Activated CD4-positive, alpha-beta T cell treated with anti-CD3 and anti-CD28 coated beads for 36 hours (primary cell): ENCODE measurements around the gene DPM3. TPM values are rescaled to one million over a fixed set of nuclear protein-coding genes. Genes with fewer than 3 reads are reported as not detected.

Experiments
- ATAC-seq: fragments of 200-7000 bp; cut with Tn5 transposase; one replicate; pipeline ENCODE4 v1.10.0; 2021; ENCODE audit warnings: mild to moderate bottlenecking, moderate library complexity
- CTCF ChIA-PET: fragments of 350-600 bp; sonication (Branson Sonifier 250); formaldehyde crosslinking; loops from one replicate; lab custom pipeline; 2021; ENCODE audit warnings: antibody characterized with exemption; lab: Charles Lee
- POLR2A ChIA-PET: fragments of 350-600 bp; sonication (Branson Sonifier 250); formaldehyde crosslinking; loops from one replicate; lab custom pipeline; 2021; ENCODE audit warnings: antibody characterized with exemption, inconsistent platforms; lab: Charles Lee
- DNase-seq: peaks from one replicate; pipeline ENCODE4 v3.0.0-alpha.2; 2020
- H3K27ac Mint-ChIP-seq: one replicate; pipeline ENCODE4 v1.8.0; 2021; ENCODE audit warnings: mixed read lengths
- H3K27me3 Mint-ChIP-seq: one replicate; pipeline ENCODE4 v1.8.0; 2021; ENCODE audit warnings: mixed read lengths
- H3K36me3 Mint-ChIP-seq: one replicate; pipeline ENCODE4 v1.8.0; 2021; ENCODE audit warnings: low read depth, mixed read lengths
- H3K4me1 Mint-ChIP-seq: one replicate; pipeline ENCODE4 v1.8.0; 2021; ENCODE audit warnings: mixed read lengths
- H3K4me3 Mint-ChIP-seq: one replicate; pipeline ENCODE4 v1.8.0; 2021; ENCODE audit warnings: mild to moderate bottlenecking, moderate library complexity, mixed read lengths
- H3K9me3 Mint-ChIP-seq: one replicate; pipeline ENCODE4 v1.8.0; 2021; ENCODE audit warnings: low read depth, mixed read lengths
- intact Hi-C, 2 experiments: fragments of 100-400 bp; cut with DNase I in 1 of 2; cut with micrococcal nuclease in 1 of 2; formaldehyde crosslinking; loops; one replicate each; pipeline versions ENCODE4 v1.14.2 to v1.15.1; 2022 to 2024; cut with DNase I, micrococcal nuclease
- total RNA-seq, 2 experiments: library from RNA; stranded (reverse); gene quantifications; one replicate each; pipeline ENCODE4 v1.2.3, GENCODE V29; 2021

DPM3 gene
- total RNA-seq, 2 experiments from 2014 or later, result 29.8 to 34.3 TPM

DNA sequence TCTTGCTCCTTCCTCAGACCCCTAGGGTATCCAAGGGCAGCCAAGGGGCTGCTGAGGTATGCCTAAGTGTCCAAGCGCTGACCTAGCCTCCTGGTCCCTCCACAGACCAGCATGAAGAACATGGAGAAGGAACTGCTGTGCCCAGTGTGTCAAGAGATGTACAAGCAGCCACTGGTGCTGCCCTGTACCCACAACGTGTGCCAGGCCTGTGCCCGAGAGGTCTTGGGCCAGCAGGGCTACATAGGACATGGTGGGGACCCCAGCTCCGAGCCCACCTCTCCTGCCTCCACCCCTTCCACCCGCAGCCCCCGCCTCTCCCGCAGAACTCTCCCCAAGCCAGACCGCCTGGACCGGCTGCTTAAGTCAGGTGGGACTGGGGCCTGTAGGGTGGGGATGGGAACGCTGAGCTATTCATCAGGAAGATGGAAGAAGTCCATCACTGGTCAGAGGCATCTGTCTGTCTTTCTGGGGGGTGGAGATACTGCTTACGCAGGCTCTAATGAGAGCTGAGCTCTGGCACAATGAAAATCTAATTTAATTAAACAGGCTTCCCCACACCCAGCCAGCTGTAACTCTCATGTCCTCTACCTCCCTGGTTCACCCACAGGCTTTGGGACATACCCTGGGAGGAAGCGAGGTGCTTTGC, 35.1 kb upstream of the DPM3 start:
- CTCF ChIA-PET, result interaction anchor here (0.6 to 6.6 kb wide), 16 partner anchors 11 to 756 kb away, joined by 3 to 75 read pairs (median 4); partner anchors contain the start of genes EFNA3 and SLC50A1
- Mint-ChIP-seq H3K4me1 (peaks cover 49% of the 10 kb centered on the region), H3K9me3 (no peaks in the 10 kb centered on the region), H3K4me3 (peak overlapping the region; percentile 98), H3K36me3 (peaks cover 33% of the 10 kb centered on the region), H3K27ac (no peak overlapping the region), H3K27me3 (no peaks in the 10 kb centered on the region)
- ATAC-seq, result no peak
- no peak for DNase-seq
- POLR2A ChIA-PET, result interaction anchor here (0.6 to 1.7 kb wide), 5 partner anchors 18 to 324 kb away, joined by 3 to 6 read pairs (median 3); partner anchors contain the start of genes DPM3 and ENTREP3
- intact Hi-C loops, result no loop called here

DNA sequence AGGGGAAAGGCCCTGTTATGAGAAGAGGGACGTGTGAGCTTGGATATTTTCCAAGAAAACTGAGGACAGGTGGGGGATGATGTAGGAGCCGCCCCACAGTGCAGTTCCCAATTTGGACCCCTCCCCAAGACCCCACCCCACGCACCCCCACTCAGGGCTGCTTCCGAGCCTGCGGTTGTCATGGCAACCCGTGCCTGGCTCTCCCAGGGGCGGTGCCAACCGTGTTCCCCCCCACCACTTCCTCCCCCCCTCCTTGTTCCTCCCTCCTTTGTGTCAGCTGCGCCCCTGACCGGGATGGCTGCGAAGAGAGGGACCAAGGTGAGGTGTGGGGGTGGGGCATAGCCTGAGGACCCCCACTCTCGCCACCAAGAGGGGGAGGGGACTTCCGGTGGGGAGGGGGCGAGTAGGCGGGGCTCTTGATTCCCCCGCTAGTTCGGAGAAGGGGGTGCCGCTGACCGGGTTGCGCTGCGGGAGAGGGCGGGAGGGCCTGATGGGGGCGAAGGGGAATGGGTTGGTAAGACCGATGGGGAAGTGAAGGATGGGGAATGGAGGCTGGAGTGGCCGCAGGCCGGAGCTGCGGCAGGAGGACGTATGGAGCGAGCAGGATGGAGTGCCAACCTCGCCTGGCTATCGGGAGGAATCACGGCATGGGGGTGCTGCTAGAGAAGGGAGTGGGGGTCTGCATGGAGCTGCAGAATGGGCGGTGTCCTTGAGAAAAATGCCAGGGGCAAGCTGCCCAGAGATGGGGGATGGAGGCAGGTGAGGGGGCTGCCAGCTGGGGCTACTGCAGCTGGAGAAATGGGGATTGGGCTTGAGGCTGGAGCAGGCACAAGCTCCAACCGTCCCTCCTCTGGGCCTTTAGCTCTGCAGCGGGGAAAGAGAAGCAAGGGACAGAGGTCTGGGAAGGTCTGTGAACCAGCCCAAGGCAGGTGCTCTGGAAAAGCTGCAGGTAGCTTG, 34.3 kb upstream of the DPM3 start:
- CTCF ChIA-PET, result interaction anchor here (0.6 to 6.6 kb wide), 13 partner anchors 10 to 755 kb away, joined by 3 to 75 read pairs (median 5); partner anchors contain the start of genes ADAM15, EFNA3 and SLC50A1
- peaks cover 35% of the 10 kb centered on the region for H3K36me3 Mint-ChIP-seq
- ATAC-seq, result no peak

DNA sequence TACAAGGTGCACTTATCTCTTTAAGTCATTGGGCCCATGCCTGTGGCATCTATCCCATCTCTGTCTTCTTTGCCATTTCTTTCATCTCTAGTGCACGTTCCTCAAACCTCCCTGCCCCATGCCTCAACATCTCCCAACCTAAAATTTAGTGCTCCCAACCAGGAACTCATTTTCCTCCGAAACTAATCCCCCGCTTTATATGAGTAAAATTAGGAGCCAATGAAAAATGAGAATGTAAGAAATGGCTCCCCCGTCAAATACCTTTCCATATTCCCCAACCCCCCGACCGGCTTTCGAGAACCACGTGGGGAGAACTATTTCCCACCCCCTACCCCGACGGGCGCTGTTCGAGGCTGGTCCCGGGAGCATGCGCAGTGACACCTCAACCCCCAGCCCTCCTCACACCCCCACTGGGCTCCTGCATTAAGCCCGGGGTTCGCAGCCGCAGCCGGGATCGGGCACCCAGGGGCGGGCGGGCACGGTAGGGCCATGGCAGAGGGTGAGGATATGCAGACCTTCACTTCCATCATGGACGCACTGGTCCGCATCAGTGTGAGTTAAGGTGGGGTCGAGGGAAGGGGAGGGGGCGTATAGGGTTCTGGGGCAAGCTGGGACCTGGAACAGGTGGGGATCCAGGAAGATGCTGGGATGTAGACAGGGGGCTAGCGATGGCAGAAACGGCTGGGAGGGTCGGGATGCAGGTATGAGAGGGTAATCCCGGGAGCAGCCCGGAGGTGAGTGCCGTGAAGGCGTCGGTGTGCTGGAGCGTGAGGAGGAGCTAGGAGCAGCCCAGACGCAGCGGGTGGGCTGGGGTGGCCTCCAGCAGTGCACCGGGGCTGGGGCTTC, 33.4 kb upstream of the DPM3 start, which contains the start of gene TRIM46:
TRIM46 (plus strand) TSS at position 372 of the 846 bp plus-strand sequence; CDS start at position 490, 118 bp downstream.
- POLR2A ChIA-PET, result interaction anchor here (0.6 to 2.1 kb wide), 4 partner anchors 20 to 999 kb away, joined by 3 to 17 read pairs (median 5); partner anchors contain the start of genes ASH1L and MTX1
- peak; percentile 84 for DNase-seq
- ATAC-seq, result peak; percentile 54
- peaks cover 34% of the 10 kb centered on the region for H3K36me3 Mint-ChIP-seq
- peak within 1 kb of the TSS; percentile 96 for H3K27ac Mint-ChIP-seq
- H3K4me1 Mint-ChIP-seq, result peaks cover 49% of the 10 kb centered on the region
- H3K4me3 Mint-ChIP-seq, result peak within 1 kb of the TSS; percentile 98
- H3K27me3 Mint-ChIP-seq, result no peaks in the 10 kb centered on the region
- CTCF ChIA-PET, result interaction anchor here (0.7 to 6.6 kb wide), 39 partner anchors 11 to 766 kb away, joined by 3 to 75 read pairs (median 6); partner anchors contain the start of genes ADAM15, DPM3, EFNA3 and SLC50A1
- intact Hi-C loops, result loop anchor here (1.0 to 5.0 kb wide), 11 partner anchors 21 to 191 kb away; partner anchors contain the start of genes DPM3 (in 2 of the 2), ADAM15 (in 1 of the 2), EFNA4 (in 1 of the 2) and FLAD1 (in 1 of the 2)
- H3K9me3 Mint-ChIP-seq, result no peaks in the 10 kb centered on the region

More for the DNA sequence above, 34.3 kb upstream of the DPM3 start:
- Mint-ChIP-seq H3K4me3 (peak overlapping the region; percentile 98), H3K4me1 (peaks cover 49% of the 10 kb centered on the region), H3K27ac (peak overlapping the region; percentile 96), H3K27me3 (no peaks in the 10 kb centered on the region), H3K9me3 (no peaks in the 10 kb centered on the region)
- POLR2A ChIA-PET, result interaction anchor here (0.6 to 2.1 kb wide), 4 partner anchors 19 to 325 kb away, joined by 3 to 17 read pairs (median 5); partner anchors contain the start of gene DPM3
- intact Hi-C loops, result loop anchor here in 1 of 2 experiments (5.0 kb wide), 2 partner anchors 172 to 192 kb away; partner anchors contain the start of genes FLAD1 and ZBTB7B
- DNase-seq, result peak; percentile 73

DNA sequence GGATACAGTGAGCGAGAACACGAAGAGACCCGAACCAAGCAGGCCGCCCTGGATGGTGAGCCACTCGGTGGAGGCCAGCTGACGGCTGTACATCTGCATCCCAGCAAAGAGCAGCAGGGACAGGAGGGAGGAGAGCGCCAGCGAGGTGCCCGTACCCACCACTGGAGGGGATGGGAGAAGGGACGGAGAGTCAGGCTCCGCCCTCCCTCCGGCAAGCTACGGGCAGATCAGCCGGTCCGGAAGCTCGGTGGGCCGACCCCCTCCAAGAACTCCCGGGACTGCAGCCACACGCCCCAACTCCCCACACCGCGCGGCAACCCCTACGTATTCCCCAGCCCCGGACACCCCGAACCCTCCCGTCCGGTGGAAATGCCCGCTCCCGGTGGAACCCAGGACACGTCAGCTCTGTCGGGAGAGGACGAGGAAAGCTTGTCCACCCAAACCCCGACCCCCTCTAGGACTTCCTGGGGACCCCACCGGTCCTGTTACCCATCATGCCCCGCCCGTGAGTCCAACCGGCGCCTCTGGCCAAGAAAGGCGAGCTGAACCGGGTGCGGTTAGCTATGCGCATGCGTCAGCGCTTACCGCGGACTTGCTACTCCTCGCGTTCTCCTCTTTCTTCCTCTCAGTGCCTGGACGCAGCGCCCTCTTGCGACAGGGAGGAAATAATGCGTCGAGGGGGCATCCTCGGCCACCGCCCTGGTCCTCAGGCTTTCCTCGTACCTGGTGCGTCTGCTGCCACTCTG, 32.6 kb upstream of the DPM3 start, which contains the start of gene KRTCAP2:
KRTCAP2 (minus strand) TSS at position 573 of the 746 bp plus-strand sequence; CDS start at position 493, 80 bp downstream.
- peaks cover 52% of the 10 kb centered on the region for H3K4me1 Mint-ChIP-seq
- peak within 1 kb of the TSS; percentile 98 for H3K4me3 Mint-ChIP-seq
- no peaks in the 10 kb centered on the region for H3K9me3 Mint-ChIP-seq
- H3K27me3 Mint-ChIP-seq, result no peaks in the 10 kb centered on the region
- ATAC-seq (peak; percentile 83), DNase-seq (peak; percentile 97)
- peaks cover 35% of the 10 kb centered on the region for H3K36me3 Mint-ChIP-seq
- ChIA-PET POLR2A (interaction anchor here (0.6 to 2.1 kb wide), 9 partner anchors 10 to 1099 kb away, joined by 3 to 17 read pairs (median 4); partner anchors contain the start of genes ADAM15, ASH1L, CLK2 and MTX1), CTCF (interaction anchor here (0.6 to 6.6 kb wide), 51 partner anchors 10 to 997 kb away, joined by 3 to 75 read pairs (median 5); partner anchors contain the start of genes ADAM15, DPM3, MTX1 and PMVK)
- intact Hi-C loops, result loop anchor here (1.0 to 5.0 kb wide), 11 partner anchors 21 to 191 kb away; partner anchors contain the start of genes DPM3 (in 2 of the 2), ADAM15 (in 1 of the 2), EFNA4 (in 1 of the 2) and FLAD1 (in 1 of the 2)
- peak within 1 kb of the TSS; percentile 96 for H3K27ac Mint-ChIP-seq

DNA sequence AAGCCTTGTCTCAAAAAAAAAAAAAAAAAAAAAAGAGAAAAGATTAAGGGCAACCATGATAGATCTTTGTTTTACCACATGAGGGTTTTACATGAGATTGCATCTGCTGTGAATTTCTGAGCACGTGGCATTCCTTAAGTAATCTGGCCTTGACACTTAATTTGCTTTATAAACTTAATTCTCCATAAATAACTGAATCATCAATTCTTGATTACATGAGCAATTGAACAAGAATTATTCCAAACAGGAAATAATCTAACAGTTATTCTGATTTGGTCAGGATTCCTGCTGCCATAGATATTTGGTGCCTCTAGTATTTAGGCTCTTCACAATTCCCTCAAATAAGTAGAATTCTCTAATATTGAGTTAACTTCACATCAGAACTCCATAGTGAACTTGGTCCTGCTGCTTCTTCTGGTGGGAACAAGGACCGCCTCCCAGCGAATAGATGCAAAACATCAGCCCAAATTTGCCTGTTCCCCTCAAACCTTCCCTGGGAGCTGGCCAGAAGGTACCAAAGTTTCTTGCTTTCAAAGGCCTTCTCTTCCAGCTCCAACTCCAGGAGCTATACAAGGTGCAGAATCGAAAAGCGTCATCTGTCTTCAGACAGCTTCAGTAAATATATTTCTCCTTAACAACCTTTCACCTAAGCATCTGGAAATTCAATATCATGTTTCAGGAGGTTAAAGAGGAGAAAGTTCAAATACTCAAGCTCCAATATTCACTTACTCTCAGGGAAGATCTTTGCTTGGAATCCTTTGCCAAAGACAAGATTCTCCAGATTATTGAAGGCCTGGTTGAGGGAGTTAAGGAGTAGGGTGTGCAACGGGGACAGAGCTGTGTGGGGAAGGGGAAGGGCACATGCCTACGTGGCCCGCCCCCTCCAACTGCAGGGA, 31.8 kb upstream of the DPM3 start:
- Mint-ChIP-seq H3K9me3 (no peaks in the 10 kb centered on the region), H3K27ac (peak overlapping the region; percentile 96), H3K4me3 (peak overlapping the region; percentile 98), H3K36me3 (peaks cover 33% of the 10 kb centered on the region), H3K27me3 (no peaks in the 10 kb centered on the region), H3K4me1 (peaks cover 59% of the 10 kb centered on the region)
- no peak for DNase-seq
- ATAC-seq, result peak; percentile 27
- ChIA-PET CTCF (interaction anchor here (0.7 to 6.6 kb wide), 33 partner anchors 11 to 996 kb away, joined by 3 to 75 read pairs (median 6); partner anchors contain the start of genes ADAM15, DPM3, MTX1 and PMVK), POLR2A (interaction anchor here (0.7 to 2.1 kb wide), 6 partner anchors 9 to 1099 kb away, joined by 3 to 17 read pairs (median 4); partner anchors contain the start of genes ADAM15, CLK2 and SLC50A1)
- intact Hi-C loops, result loop anchor here (2.0 to 5.0 kb wide), 5 partner anchors 31 to 190 kb away; partner anchors contain the start of genes ADAM15 (in 1 of the 2), DPM3 (in 1 of the 2), FLAD1 (in 1 of the 2) and ZBTB7B (in 1 of the 2)

DNA sequence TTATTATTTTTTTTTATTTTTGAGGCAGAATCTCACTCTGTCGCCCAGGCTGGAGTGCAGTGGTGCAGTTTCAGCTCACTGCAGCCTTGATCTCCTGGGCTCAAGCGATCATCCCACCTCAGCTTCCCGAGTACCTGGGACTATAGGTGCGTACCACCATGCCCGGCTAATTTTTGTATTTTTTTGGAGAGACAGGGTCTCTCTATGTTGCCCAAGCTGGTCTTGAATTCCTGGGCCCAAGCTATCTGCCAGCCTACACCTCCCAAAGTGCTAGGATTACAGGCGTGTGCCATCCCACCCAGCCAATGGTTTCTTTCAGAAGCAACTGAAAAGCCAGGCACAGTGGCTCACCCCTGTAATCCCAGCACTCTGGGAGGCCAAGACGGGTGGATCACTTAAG, 30.5 kb upstream of the DPM3 start:
- Mint-ChIP-seq H3K4me1 (peaks cover 51% of the 10 kb centered on the region), H3K36me3 (peaks cover 28% of the 10 kb centered on the region), H3K27ac (no peak overlapping the region), H3K4me3 (no peak overlapping the region), H3K27me3 (no peaks in the 10 kb centered on the region), H3K9me3 (no peaks in the 10 kb centered on the region)
- POLR2A ChIA-PET, result interaction anchor here (0.6 kb wide), 1 partner anchor 24 kb away, joined by 3 read pairs; no protein-coding TSS in a partner anchor
- ATAC-seq, result no peak
- intact Hi-C loops, result loop anchor here in 1 of 2 experiments (5.0 kb wide), 2 partner anchors 169 to 189 kb away; partner anchors contain the start of genes FLAD1 and ZBTB7B
- CTCF ChIA-PET, result interaction anchor here (0.7 to 5.4 kb wide), 4 partner anchors 36 to 86 kb away, joined by 3 to 64 read pairs (median 4); no protein-coding TSS in a partner anchor
- DNase-seq, result no peak

DNA sequence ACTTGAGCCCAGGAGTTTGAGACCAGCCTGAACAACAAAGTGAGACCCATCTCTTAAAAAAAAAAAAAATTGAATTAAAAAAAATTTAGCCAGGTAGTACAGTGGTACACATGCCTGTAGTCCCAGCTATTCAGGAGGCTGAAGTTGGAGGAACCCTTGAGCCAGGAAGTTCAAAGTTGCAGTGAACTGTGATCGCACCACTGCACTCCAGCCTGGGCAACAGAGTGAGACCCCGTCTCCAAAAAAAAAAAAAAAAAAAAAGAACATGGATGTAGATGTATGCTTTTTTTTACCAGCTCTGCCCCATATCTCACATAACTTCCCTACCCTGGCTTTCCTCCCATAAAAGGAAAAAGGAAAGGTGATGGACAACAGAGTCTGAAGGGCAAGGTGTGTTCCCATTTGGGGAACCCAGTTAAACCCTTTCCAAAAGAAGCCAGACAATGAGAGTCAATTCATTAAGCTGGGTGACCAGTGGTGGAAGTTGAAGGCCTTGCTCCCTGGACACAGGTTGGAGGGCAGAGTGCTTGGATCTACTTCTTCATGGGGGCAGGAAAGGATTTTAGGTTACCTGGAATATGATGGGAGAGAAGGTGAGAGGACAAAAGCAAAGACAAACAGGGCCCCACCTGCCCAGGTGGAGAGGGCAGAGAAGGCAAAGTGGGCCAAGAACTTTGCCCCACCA, 29.9 kb upstream of the DPM3 start:
- Mint-ChIP-seq H3K9me3 (no peaks in the 10 kb centered on the region), H3K27me3 (no peaks in the 10 kb centered on the region), H3K4me3 (no peak overlapping the region), H3K4me1 (peaks cover 45% of the 10 kb centered on the region), H3K36me3 (peaks cover 28% of the 10 kb centered on the region), H3K27ac (peak overlapping the region; percentile 44)
- DNase-seq (no peak), ATAC-seq (no peak)
- CTCF ChIA-PET, result interaction anchor here (0.6 to 5.4 kb wide), 5 partner anchors 37 to 85 kb away, joined by 3 to 64 read pairs (median 4); no protein-coding TSS in a partner anchor
- intact Hi-C loops, result loop anchor here in 1 of 2 experiments (5.0 kb wide), 2 partner anchors 168 to 188 kb away; partner anchors contain the start of genes FLAD1 and ZBTB7B
- POLR2A ChIA-PET, result interaction anchor here (0.6 kb wide), 1 partner anchor 24 kb away, joined by 3 read pairs; no protein-coding TSS in a partner anchor

DNA sequence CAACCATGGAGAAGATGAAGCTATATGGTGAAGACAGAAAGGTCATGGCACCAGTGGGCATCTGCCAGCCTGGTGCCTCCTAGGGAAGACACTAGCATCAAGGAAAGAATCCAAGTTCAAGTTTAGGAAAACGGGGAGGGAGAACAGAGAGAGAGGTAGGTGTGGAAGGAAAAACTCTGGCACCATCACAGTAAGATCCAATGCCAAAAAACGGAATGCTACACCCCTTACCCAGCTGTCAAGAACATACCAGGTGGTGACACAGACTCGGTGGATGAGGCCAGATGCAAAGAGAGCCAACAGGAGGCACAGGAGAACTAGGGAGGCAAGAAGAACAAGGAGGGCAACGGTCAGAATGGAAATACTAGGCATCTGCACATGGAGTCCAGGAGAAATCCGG, 29.2 kb upstream of the DPM3 start:
- intact Hi-C loops, result no loop called here
- POLR2A ChIA-PET, result no interaction called here
- peaks cover 39% of the 10 kb centered on the region for H3K4me1 Mint-ChIP-seq

More for the DNA sequence above, 29.2 kb upstream of the DPM3 start:
- DNase-seq (no peak), ATAC-seq (no peak)
- no peaks in the 10 kb centered on the region for H3K27me3 Mint-ChIP-seq
- H3K36me3 Mint-ChIP-seq, result peaks cover 28% of the 10 kb centered on the region
- H3K9me3 Mint-ChIP-seq, result no peaks in the 10 kb centered on the region
- no peak overlapping the region for H3K27ac Mint-ChIP-seq
- no peak overlapping the region for H3K4me3 Mint-ChIP-seq
- CTCF ChIA-PET, result interaction anchor here (0.6 to 5.4 kb wide), 10 partner anchors 24 to 110 kb away, joined by 3 to 64 read pairs (median 4); no protein-coding TSS in a partner anchor
